ENCODE results near the gene RASGRF2. TPM values are rescaled to one million over a fixed set of nuclear protein-coding genes. Genes with fewer than 3 reads are reported as not detected.

The RASGRF2 gene
- total and polyA plus RNA-seq, 2 of the 8 experiments (the other 6 are each of a cell fraction or from before 2014, with no cell fraction given): 2.6 to 29.5 TPM

DNA sequence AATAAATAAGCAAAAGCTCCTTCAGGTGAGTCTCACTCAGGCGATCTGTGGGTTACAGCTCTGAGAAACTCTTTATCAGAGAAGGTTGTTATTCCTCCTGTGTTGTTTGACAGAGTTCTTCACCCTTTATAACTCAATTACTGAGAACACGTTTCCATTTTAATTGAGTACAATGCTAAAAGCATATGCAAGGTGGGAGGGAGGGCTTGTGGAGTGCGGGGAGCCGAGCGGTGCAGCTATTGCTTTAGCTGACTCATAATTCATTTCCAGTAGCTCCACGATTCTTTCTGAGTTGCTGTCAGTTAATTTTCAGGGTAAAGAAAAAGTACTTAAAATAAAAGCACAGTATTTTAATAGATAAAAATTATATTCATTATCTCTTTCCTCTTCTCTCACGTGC, 168.3 kb downstream of the RASGRF2 start (continued):
- no peak for TF ChIP-seq CBX5 (IDR thresholded peaks at IDR 0.05; ENCODE audit: low read depth, low read length)
- no peak for TF ChIP-seq TBP (IDR thresholded peaks at IDR 0.05; ENCODE audit: low read depth, low read length)
- no peak for TF ChIP-seq KDM4A (IDR thresholded peaks at IDR 0.05; ENCODE audit: low read depth, low read length, severe bottlenecking)

Measured in H1 (cell line).